Naive thymus-derived CD4-positive, alpha-beta T cell (primary cell): ENCODE results near the gene BNIP5. TPM values are rescaled to one million over a fixed set of nuclear protein-coding genes. Genes with fewer than 3 reads are reported as not detected.
A peak's percentile ranks its signal among the peaks of the same experiment; 100 is the strongest.

Source experiments
- ATAC-seq: fragments of 150-1000 bp; cut with Tn5 transposase; 2 replicates; pipeline ENCODE4 v1.10.0; 2021; ENCODE audit warnings: mild to moderate bottlenecking, moderate library complexity
- CTCF ChIA-PET: fragments of 350-600 bp; sonication (Branson Sonifier 250); formaldehyde crosslinking; loops from one replicate; lab custom pipeline; 2021; ENCODE audit warnings: antibody characterized with exemption; lab: Charles Lee
- POLR2A ChIA-PET: fragments of 350-600 bp; sonication (Branson Sonifier 250); formaldehyde crosslinking; loops from one replicate; lab custom pipeline; 2021; ENCODE audit warnings: antibody characterized with exemption, inconsistent platforms; lab: Charles Lee
- DNase-seq, 9 donors: peaks; one replicate each; pipeline versions ENCODE4 v3.0.0 to v3.0.0-alpha.2; 2020 to 2022; ENCODE audit warnings: mixed read lengths in 1 of 9
- H3K27ac ChIP-seq: one replicate; pipeline ENCODE4 v1.7.0; 2013; ENCODE audit warnings: mild to moderate bottlenecking, low read depth, low read length, moderate library complexity
- H3K27me3 ChIP-seq, 2 donors: one replicate each; pipeline ENCODE4 v1.7.0; 2013; ENCODE audit warnings: low read length in 2 of 2, mild to moderate bottlenecking in 2 of 2, moderate library complexity in 2 of 2; ENCODE audit not compliant: control insufficient read depth in 2 of 2, insufficient read depth in 2 of 2
- H3K36me3 ChIP-seq, 3 experiments: 1 replicate in 2 of 3; 2 replicates in 1 of 3; pipeline ENCODE4 v1.7.0; 2013; ENCODE audit warnings: low read length in 3 of 3, mild to moderate bottlenecking in 3 of 3, moderate library complexity in 1 of 3; ENCODE audit not compliant: insufficient read depth in 3 of 3, control insufficient read depth in 2 of 3
- H3K4me1 ChIP-seq, 2 donors: one replicate each; pipeline ENCODE4 v1.7.0; 2013; ENCODE audit warnings: low read length in 2 of 2, mild to moderate bottlenecking in 2 of 2, moderate library complexity in 1 of 2; ENCODE audit not compliant: control insufficient read depth in 2 of 2, insufficient read depth in 2 of 2
- H3K4me3 ChIP-seq: 2 replicates; pipeline ENCODE4 v1.7.0; 2013; ENCODE audit warnings: mild to moderate bottlenecking, low read length
- H3K9me3 ChIP-seq, 3 experiments: 1 replicate in 2 of 3; 2 replicates in 1 of 3; pipeline ENCODE4 v1.7.0; 2013; ENCODE audit warnings: low read length in 3 of 3; ENCODE audit not compliant: control insufficient read depth in 2 of 3
- H3K27ac Mint-ChIP-seq, 9 donors: one replicate each; pipeline ENCODE4 v1.8.0; 2020 to 2022; ENCODE audit warnings: mixed read lengths in 9 of 9, mild to moderate bottlenecking in 8 of 9, moderate library complexity in 5 of 9, inconsistent platforms in 2 of 9
- H3K27me3 Mint-ChIP-seq, 5 donors: one replicate each; pipeline ENCODE4 v1.8.0; 2021 to 2022; ENCODE audit warnings: mixed read lengths in 5 of 5, mild to moderate bottlenecking in 1 of 5
- H3K36me3 Mint-ChIP-seq, 5 donors: one replicate each; pipeline ENCODE4 v1.8.0; 2020 to 2022; ENCODE audit warnings: mixed read lengths in 5 of 5, mild to moderate bottlenecking in 3 of 5, inconsistent platforms in 1 of 5
- H3K4me1 Mint-ChIP-seq, 7 donors: one replicate each; pipeline ENCODE4 v1.8.0; 2020 to 2022; ENCODE audit warnings: mixed read lengths in 7 of 7, mild to moderate bottlenecking in 3 of 7, inconsistent platforms in 1 of 7
- H3K4me3 Mint-ChIP-seq, 10 donors: one replicate each; pipeline ENCODE4 v1.8.0; 2020 to 2022; ENCODE audit warnings: mild to moderate bottlenecking in 10 of 10, mixed read lengths in 10 of 10, moderate library complexity in 6 of 10, inconsistent platforms in 2 of 10
- H3K9me3 Mint-ChIP-seq, 11 donors: one replicate each; pipeline ENCODE4 v1.8.0; 2020 to 2022; ENCODE audit warnings: mixed read lengths in 11 of 11, mild to moderate bottlenecking in 4 of 11, inconsistent platforms in 1 of 11, moderate library complexity in 1 of 11
- intact Hi-C, 2 donors: fragments of 100-400 bp; cut with micrococcal nuclease; formaldehyde crosslinking; loops; one replicate each; pipeline ENCODE4 v1.15.1; 2023
- polyA plus RNA-seq, 2 donors: library from polyadenylated mRNA; unstranded; fragments of 300-500 nt; fragmentation: Illumina TruSeq; gene quantifications; one replicate each; pipeline ENCODE4 v1.2.3, GENCODE V29; 2021
- total RNA-seq, 6 experiments: library from RNA in 5 of 6; stranded (reverse) in 5 of 6; gene quantifications; 1 replicate in 5 of 6; 2 replicates in 1 of 6; pipeline ENCODE4 v1.2.3 and lab custom pipeline; 2021 to 2026

The BNIP5 gene
- total and polyA plus RNA-seq, 7 experiments from 2014 or later, result 0.05 TPM; not detected in 6

DNA sequence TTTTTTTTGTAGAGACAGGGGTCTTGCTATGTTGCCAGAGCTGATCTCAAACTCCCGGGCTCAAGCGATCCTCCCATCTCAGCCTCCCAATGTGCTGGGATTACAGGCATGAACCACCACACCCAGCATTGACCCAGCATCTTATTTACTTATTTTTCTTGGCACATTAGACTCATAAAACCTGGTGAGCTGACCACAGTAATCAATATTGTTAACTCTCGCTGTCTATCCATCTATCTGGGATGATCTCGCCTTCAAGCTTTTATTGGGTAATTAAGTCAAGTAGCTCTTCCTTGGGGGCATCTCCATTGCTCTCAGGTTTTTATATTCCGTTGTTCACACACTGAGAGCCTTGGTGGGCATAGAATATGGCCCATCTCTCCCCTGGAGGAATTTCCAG lies 49.8 kb downstream of the BNIP5 start:
- POLR2A ChIA-PET, result interaction anchor here (0.6 kb wide), 1 partner anchor 80 kb away, joined by 3 read pairs; no protein-coding TSS in a partner anchor
- intact Hi-C loops, result no loop called here
- H3K27me3 Mint-ChIP-seq, result peaks cover 25 to 44% (median 34%) of the 10 kb centered on the region in 5 donors

DNA sequence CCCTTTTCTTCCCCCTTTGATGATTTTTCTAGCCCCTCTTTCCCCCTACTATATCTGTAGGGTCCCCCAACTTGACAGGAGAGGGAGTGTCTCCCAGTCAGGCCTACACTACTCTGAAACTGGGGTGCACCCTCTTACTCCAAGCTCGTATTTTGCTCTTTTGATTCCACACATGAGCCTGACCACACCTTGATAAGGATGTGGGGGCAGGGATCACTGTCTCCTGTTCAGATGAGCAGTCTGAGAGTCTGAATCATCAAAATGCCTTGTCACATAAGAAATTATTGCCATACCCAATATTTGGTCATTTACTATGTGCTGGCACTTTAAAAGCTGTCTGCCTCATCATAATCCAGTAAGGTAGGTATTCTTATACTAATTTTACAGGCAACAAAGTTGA lies 50.9 kb downstream of the BNIP5 start:
- Histone ChIP-seq H3K36me3 (no peaks in the 10 kb centered on the region), H3K9me3 (no peaks in the 10 kb centered on the region), H3K4me1 (peaks cover 0 to 10% of the 10 kb centered on the region in 2 donors), H3K4me3 (no peak overlapping the region), H3K27me3 (peaks cover 0 to 3% of the 10 kb centered on the region in 2 donors), H3K27ac (no peak overlapping the region)
- Mint-ChIP-seq H3K27me3 (peaks cover 30 to 52% (median 42%) of the 10 kb centered on the region in 5 donors), H3K4me3 (no peak overlapping the region), H3K9me3 (no peaks in the 10 kb centered on the region), H3K4me1 (peaks cover 5 to 19% (median 12%) of the 10 kb centered on the region in 7 donors), H3K27ac (peak overlapping the region in 1 of 9 donors; percentile 27), H3K36me3 (peaks cover 0 to 4% (median 0%) of the 10 kb centered on the region in 5 donors)
- POLR2A ChIA-PET, result no interaction called here
- CTCF ChIA-PET, result interaction anchor here (0.6 kb wide), 1 partner anchor 36 kb away, joined by 3 read pairs; no protein-coding TSS in a partner anchor
- DNase-seq (no peak), ATAC-seq (no peak)
- intact Hi-C loops, result no loop called here

More for the DNA sequence above, 49.8 kb downstream of the BNIP5 start:
- H3K4me3 ChIP-seq, result no peak overlapping the region
- CTCF ChIA-PET, result interaction anchor here (1.2 to 1.4 kb wide), 3 partner anchors 9 to 15 kb away, joined by 3 to 7 read pairs (median 6); no protein-coding TSS in a partner anchor
- H3K4me1 Mint-ChIP-seq, result peaks cover 5 to 17% (median 12%) of the 10 kb centered on the region in 7 donors
- no peaks in the 10 kb centered on the region for H3K36me3 Mint-ChIP-seq
- ATAC-seq (no peak), DNase-seq (no peak)
- H3K27me3 ChIP-seq, result peaks cover 0 to 3% of the 10 kb centered on the region in 2 donors
- no peak overlapping the region for H3K27ac Mint-ChIP-seq
- H3K4me1 ChIP-seq, result peaks cover 0 to 10% of the 10 kb centered on the region in 2 donors
- no peak overlapping the region for H3K4me3 Mint-ChIP-seq
- no peaks in the 10 kb centered on the region for H3K9me3 Mint-ChIP-seq
- H3K36me3 ChIP-seq, result no peaks in the 10 kb centered on the region
- H3K27ac ChIP-seq, result no peak overlapping the region
- no peaks in the 10 kb centered on the region for H3K9me3 ChIP-seq

DNA sequence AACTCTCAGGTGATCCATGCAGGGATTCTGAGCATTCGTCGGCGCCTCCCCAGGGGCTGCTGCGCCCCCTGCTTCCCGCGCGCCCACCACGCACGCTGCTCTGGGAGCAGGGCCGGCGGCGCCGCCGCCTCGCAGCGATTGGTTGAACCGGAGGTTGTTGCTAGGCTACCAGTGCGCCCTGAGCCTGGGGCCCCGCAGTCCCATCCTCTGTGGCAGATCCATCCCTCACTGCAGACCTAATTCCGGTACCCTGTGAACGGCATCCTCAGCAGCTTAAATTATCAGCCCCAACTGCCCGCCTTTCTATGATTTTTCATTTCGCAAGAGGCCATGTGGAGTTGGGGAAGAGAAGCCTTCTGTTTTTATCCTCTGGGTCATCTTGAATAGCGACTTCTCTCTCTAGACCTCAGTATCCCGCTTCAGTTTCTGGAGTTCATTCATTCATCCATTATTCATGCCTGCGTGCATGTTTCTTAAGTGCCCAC lies 51.5 kb downstream of the BNIP5 start:
- H3K27ac Mint-ChIP-seq, result peak overlapping the region in 1 of 9 donors; percentile 27

DNA sequence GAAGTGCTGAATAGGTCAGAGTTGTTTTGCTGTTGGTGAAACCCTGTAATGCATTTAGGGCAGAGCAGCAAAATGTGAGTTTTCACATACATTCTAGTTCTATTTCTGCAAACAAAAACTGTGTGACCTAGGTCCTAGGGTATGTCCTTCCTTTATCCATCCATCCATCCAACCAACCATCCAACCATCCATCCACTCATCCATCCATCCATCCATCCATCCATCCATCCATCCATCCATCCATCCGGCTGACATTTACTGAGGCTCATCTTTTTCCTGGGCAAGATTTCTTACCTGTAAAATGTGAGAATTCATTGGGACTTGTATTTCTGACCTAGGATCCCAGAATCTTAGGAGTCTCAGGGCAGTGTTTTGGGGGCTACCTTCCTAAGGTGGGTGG lies 52.3 kb downstream of the BNIP5 start:
- no peak for DNase-seq
- no peak for ATAC-seq
- H3K36me3 ChIP-seq, result no peaks in the 10 kb centered on the region
- ChIA-PET POLR2A (no interaction called here), CTCF (no interaction called here)
- H3K9me3 ChIP-seq, result no peaks in the 10 kb centered on the region
- H3K9me3 Mint-ChIP-seq, result no peaks in the 10 kb centered on the region
- intact Hi-C loops, result no loop called here
- peaks cover 36 to 61% (median 49%) of the 10 kb centered on the region in 5 donors for H3K27me3 Mint-ChIP-seq
- peaks cover 0 to 3% of the 10 kb centered on the region in 2 donors for H3K27me3 ChIP-seq
- H3K4me1 Mint-ChIP-seq, result peaks cover 5 to 19% (median 12%) of the 10 kb centered on the region in 7 donors
- no peak overlapping the region for H3K4me3 ChIP-seq
- no peak overlapping the region for H3K27ac ChIP-seq
- H3K36me3 Mint-ChIP-seq, result peaks cover 0 to 4% (median 0%) of the 10 kb centered on the region in 5 donors
- peak overlapping the region in 1 of 9 donors; percentile 33 for H3K27ac Mint-ChIP-seq
- peaks cover 0 to 10% of the 10 kb centered on the region in 2 donors for H3K4me1 ChIP-seq
- no peak overlapping the region for H3K4me3 Mint-ChIP-seq

More for the DNA sequence above, 51.5 kb downstream of the BNIP5 start:
- H3K4me3 ChIP-seq, result no peak overlapping the region
- DNase-seq (no peak), ATAC-seq (no peak)
- H3K9me3 ChIP-seq, result no peaks in the 10 kb centered on the region
- H3K4me1 ChIP-seq, result peaks cover 0 to 10% of the 10 kb centered on the region in 2 donors
- Mint-ChIP-seq H3K36me3 (peaks cover 0 to 4% (median 0%) of the 10 kb centered on the region in 5 donors), H3K27me3 (peaks cover 33 to 54% (median 48%) of the 10 kb centered on the region in 5 donors), H3K9me3 (no peaks in the 10 kb centered on the region), H3K4me3 (peak overlapping the region in 1 of 10 donors; percentile 9), H3K4me1 (peaks cover 5 to 19% (median 12%) of the 10 kb centered on the region in 7 donors)
- no peak overlapping the region for H3K27ac ChIP-seq
- CTCF ChIA-PET, result interaction anchor here (0.6 kb wide), 1 partner anchor 35 kb away, joined by 3 read pairs; no protein-coding TSS in a partner anchor
- POLR2A ChIA-PET, result no interaction called here
- no peaks in the 10 kb centered on the region for H3K36me3 ChIP-seq
- intact Hi-C loops, result no loop called here
- H3K27me3 ChIP-seq, result peaks cover 0 to 3% of the 10 kb centered on the region in 2 donors

DNA sequence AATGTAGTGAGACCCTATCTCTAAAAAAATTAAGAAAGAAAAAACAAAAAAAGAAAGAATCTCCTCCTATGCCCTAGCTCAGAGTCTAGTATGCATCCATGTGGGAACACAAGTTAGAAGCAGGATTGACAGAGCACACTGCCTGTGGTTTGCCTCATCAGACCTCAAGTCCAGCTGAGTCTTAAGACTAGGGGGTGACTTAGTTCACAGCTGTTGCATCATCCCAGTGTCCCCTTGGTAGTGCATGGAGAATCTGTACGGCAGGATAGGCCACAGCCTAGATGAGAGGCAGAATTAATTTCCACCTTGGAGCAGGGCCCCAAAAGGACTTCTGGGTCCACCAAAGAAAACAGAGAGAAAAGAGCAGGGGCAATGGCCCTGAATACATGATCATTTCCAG lies 53.1 kb downstream of the BNIP5 start:
- Histone ChIP-seq H3K27me3 (peaks cover 0 to 3% of the 10 kb centered on the region in 2 donors), H3K4me3 (no peak overlapping the region), H3K9me3 (no peaks in the 10 kb centered on the region), H3K27ac (no peak overlapping the region), H3K4me1 (peaks cover 0 to 10% of the 10 kb centered on the region in 2 donors), H3K36me3 (no peaks in the 10 kb centered on the region)
- DNase-seq (no peak), ATAC-seq (no peak)
- Mint-ChIP-seq H3K4me1 (peaks cover 5 to 19% (median 12%) of the 10 kb centered on the region in 7 donors), H3K4me3 (no peak overlapping the region), H3K9me3 (no peaks in the 10 kb centered on the region), H3K27ac (no peak overlapping the region), H3K27me3 (peaks cover 39 to 64% (median 51%) of the 10 kb centered on the region in 5 donors), H3K36me3 (peaks cover 0 to 4% (median 0%) of the 10 kb centered on the region in 5 donors)
- ChIA-PET POLR2A (no interaction called here), CTCF (interaction anchor here (0.7 kb wide), 1 partner anchor 73 kb away, joined by 3 read pairs; no protein-coding TSS in a partner anchor)
- intact Hi-C loops, result no loop called here

DNA sequence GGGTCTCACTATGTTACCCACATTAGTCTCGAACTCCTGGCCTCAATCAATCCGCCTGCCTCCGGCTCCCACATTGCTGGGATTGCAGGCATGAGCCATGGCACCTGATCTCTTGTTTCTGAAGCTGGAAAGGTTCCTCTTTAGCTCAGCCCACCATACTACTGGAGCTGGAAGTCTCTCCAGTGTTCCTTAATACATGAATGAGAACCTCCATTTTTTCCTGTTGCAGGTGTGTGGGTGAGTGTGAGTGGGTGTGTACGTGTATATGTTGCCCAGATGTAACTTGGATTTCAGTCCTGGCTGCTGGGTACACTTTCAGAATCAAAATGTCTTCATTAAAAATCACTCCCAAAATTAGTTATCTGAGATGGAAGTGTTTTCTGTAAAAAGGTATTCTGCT lies 55.7 kb downstream of the BNIP5 start:
- intact Hi-C loops, result no loop called here
- no peak for DNase-seq
- ChIA-PET POLR2A (no interaction called here), CTCF (no interaction called here)
- H3K36me3 ChIP-seq, result no peaks in the 10 kb centered on the region
- Mint-ChIP-seq H3K36me3 (peaks cover 0 to 4% (median 0%) of the 10 kb centered on the region in 5 donors), H3K27me3 (peaks cover 39 to 64% (median 52%) of the 10 kb centered on the region in 5 donors), H3K27ac (no peak overlapping the region), H3K4me1 (peaks cover 0 to 11% (median 0%) of the 10 kb centered on the region in 7 donors), H3K4me3 (no peak overlapping the region), H3K9me3 (no peaks in the 10 kb centered on the region)
- no peaks in the 10 kb centered on the region for H3K9me3 ChIP-seq
- H3K27me3 ChIP-seq, result peaks cover 0 to 3% of the 10 kb centered on the region in 2 donors
- no peak overlapping the region for H3K4me3 ChIP-seq
- no peak for ATAC-seq
- no peaks in the 10 kb centered on the region for H3K4me1 ChIP-seq
- no peak overlapping the region for H3K27ac ChIP-seq
